Measurements from ENCODE around the gene PCDHA9.
"Not testable (repeated sequence)": the region's sequence is repeated elsewhere in the genome, so short reads cannot be mapped to it uniquely, and the experiment has no call there.

PCDHA9 gene

GRCh38 chr5:140808889-140809291, 39.3 kb upstream of the PCDHA9 start:
- no peak for DNase-seq (ENCODE audit: low read depth in 2 of 2)
- H3K4me3 ChIP-seq (replicated peaks in 1 of 2; ENCODE audit: low read depth in 2 of 2, low read length in 2 of 2), result no peak overlapping the region
- TF ChIP-seq, protein P1, sequence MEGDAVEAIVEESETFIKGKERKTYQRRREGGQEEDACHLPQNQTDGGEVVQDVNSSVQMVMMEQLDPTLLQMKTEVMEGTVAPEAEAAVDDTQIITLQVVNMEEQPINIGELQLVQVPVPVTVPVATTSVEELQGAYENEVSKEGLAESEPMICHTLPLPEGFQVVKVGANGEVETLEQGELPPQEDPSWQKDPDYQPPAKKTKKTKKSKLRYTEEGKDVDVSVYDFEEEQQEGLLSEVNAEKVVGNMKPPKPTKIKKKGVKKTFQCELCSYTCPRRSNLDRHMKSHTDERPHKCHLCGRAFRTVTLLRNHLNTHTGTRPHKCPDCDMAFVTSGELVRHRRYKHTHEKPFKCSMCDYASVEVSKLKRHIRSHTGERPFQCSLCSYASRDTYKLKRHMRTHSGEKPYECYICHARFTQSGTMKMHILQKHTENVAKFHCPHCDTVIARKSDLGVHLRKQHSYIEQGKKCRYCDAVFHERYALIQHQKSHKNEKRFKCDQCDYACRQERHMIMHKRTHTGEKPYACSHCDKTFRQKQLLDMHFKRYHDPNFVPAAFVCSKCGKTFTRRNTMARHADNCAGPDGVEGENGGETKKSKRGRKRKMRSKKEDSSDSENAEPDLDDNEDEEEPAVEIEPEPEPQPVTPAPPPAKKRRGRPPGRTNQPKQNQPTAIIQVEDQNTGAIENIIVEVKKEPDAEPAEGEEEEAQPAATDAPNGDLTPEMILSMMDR (IDR thresholded peaks at IDR 0.05; ENCODE audit: low read depth, low read length), result no peak

- DNase-seq (ENCODE audit: low read depth in 2 of 2), result peak; percentile 3 to 37
- TF ChIP-seq, protein P1 (IDR thresholded peaks at IDR 0.05; ENCODE audit: low read depth, low read length), result peak; percentile 46
- H3K4me3 ChIP-seq (replicated peaks in 1 of 2; ENCODE audit: low read depth in 2 of 2, low read length in 2 of 2), result no peak within 1 kb of the TSS
These were observed 26.6 kb upstream of the PCDHA9 start, which contains the start of gene PCDHA5 for GRCh38 chr5:140821375-140822280. Gene PCDHA5 (plus strand): TSS chr5:140821613.

GRCh38 chr5:140822281-140822629, 25.9 kb upstream of the PCDHA9 start:
- DNase-seq (ENCODE audit: low read depth in 2 of 2), result no peak
- H3K4me3 ChIP-seq (replicated peaks in 1 of 2; ENCODE audit: low read depth in 2 of 2, low read length in 2 of 2), result no peak overlapping the region
- TF ChIP-seq, protein P1 (IDR thresholded peaks at IDR 0.05; ENCODE audit: low read depth, low read length), result no peak

- not testable (repeated sequence) for DNase-seq (ENCODE audit: low read depth in 2 of 2); H3K4me3 ChIP-seq (replicated peaks in 1 of 2; ENCODE audit: low read depth in 2 of 2, low read length in 2 of 2)
These were observed 25.2 kb upstream of the PCDHA9 start for GRCh38 chr5:140822969-140823368.

DNA sequence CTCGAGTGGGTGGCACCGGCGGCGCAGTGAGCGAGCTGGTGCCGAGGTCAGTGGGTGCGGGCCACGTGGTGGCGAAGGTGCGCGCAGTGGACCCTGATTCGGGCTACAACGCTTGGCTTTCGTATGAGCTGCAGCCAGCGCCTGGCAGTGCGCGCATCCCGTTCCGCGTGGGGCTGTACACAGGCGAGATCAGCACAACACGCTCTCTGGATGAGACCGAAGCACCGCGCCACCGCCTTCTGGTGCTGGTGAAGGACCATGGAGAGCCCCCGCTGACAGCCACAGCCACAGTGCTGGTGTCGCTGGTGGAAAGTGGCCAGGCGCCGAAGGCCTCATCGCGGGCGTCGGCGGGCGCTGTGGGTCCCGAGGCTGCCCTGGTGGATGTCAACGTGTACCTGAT, 24.7 kb upstream of the PCDHA9 start:
- DNase-seq (ENCODE audit: low read depth in 2 of 2), result no peak
- H3K4me3 ChIP-seq (replicated peaks in 1 of 2; ENCODE audit: low read depth in 2 of 2, low read length in 2 of 2), result no peak overlapping the region
- TF ChIP-seq, protein P1 (IDR thresholded peaks at IDR 0.05; ENCODE audit: low read depth, low read length), result no peak

DNA sequence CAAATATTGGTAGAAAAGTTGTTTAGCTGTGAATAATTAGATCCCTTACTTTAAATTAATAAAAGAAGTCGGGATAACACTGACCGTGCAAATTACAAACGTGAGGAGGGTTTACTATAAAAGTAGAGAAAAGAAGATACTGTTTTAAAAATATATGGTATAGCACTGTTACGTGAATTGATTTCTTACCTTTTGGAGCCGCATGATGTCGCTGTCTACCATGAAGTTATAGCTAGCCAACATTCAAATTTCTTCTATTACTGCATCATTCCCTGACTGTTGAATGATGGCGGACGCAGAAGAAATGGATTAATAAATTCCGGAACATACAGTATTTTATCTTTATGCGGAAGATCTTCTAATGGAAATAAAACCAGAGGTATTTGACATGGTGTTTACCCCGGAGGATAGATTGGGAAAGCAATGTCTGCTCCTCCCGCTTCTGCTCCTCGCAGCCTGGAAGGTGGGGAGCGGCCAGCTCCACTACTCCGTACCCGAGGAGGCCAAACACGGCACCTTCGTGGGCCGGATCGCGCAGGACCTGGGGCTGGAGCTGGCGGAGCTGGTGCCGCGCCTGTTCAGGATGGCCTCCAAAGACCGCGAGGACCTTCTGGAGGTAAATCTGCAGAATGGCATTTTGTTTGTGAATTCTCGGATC, 20.3 kb upstream of the PCDHA9 start, which contains the start of gene PCDHA6:
Gene PCDHA6 (plus strand): TSS at position 257 of the 658 bp plus-strand sequence. CDS start 132 bp downstream, at position 389.
- peak in 1 of 2 donors; percentile 8 for DNase-seq (ENCODE audit: low read depth in 2 of 2)
- no peak within 1 kb of the TSS for H3K4me3 ChIP-seq (replicated peaks in 1 of 2; ENCODE audit: low read depth in 2 of 2, low read length in 2 of 2)
- TF ChIP-seq, protein P1 (IDR thresholded peaks at IDR 0.05; ENCODE audit: low read depth, low read length), result no peak

- no peak for DNase-seq (ENCODE audit: low read depth in 2 of 2)
- TF ChIP-seq, protein P1 (IDR thresholded peaks at IDR 0.05; ENCODE audit: low read depth, low read length), result no peak
- no peak overlapping the region for H3K4me3 ChIP-seq (replicated peaks in 1 of 2; ENCODE audit: low read depth in 2 of 2, low read length in 2 of 2)
These were observed 19.8 kb upstream of the PCDHA9 start for GRCh38 chr5:140828362-140828737.

GRCh38 chr5:140829511-140830501, 18.4 kb upstream of the PCDHA9 start:
- not testable (repeated sequence) for H3K4me3 ChIP-seq (replicated peaks in 1 of 2; ENCODE audit: low read depth in 2 of 2, low read length in 2 of 2); DNase-seq (ENCODE audit: low read depth in 2 of 2)

All from cardiac fibroblast (primary cell).